Activated CD4-positive, alpha-beta T cell treated with anti-CD3 and anti-CD28 coated beads, Interleukin-2, amount 10 ng/mL, durations not matched to agents 7 days and 5 days (primary cell): ENCODE measurements around the gene ASB18. TPM values are rescaled to one million over a fixed set of nuclear protein-coding genes. Genes with fewer than 3 reads are reported as not detected.

Experiments used
- CTCF ChIA-PET: fragments of 350-600 bp; sonication (Branson Sonifier 250); formaldehyde crosslinking; loops from one replicate; lab custom pipeline; 2021; ENCODE audit warnings: antibody characterized with exemption; lab: Charles Lee
- POLR2A ChIA-PET: fragments of 350-600 bp; sonication (Branson Sonifier 250); formaldehyde crosslinking; loops from one replicate; lab custom pipeline; 2021; ENCODE audit warnings: antibody characterized with exemption; lab: Charles Lee
- DNase-seq: peaks from one replicate; pipeline ENCODE4 v3.0.0-alpha.2; 2020
- H3K27ac Mint-ChIP-seq: one replicate; pipeline ENCODE4 v1.8.0; 2021; ENCODE audit warnings: mild to moderate bottlenecking, moderate library complexity, mixed read lengths
- H3K27me3 Mint-ChIP-seq: one replicate; pipeline ENCODE4 v1.8.0; 2021; ENCODE audit warnings: mixed read lengths
- H3K36me3 Mint-ChIP-seq: one replicate; pipeline ENCODE4 v1.8.0; 2021; ENCODE audit warnings: low read depth, mixed read lengths
- H3K4me1 Mint-ChIP-seq: one replicate; pipeline ENCODE4 v1.8.0; 2021; ENCODE audit warnings: mixed read lengths
- H3K4me3 Mint-ChIP-seq: one replicate; pipeline ENCODE4 v1.8.0; 2021; ENCODE audit warnings: mild to moderate bottlenecking, moderate library complexity, mixed read lengths
- H3K9me3 Mint-ChIP-seq: one replicate; pipeline ENCODE4 v1.8.0; 2021; ENCODE audit warnings: mixed read lengths
- total RNA-seq, 2 experiments: library from RNA; stranded (reverse); gene quantifications; one replicate each; pipeline ENCODE4 v1.2.3, GENCODE V29; 2021

Gene ASB18
- total RNA-seq, 2 experiments from 2014 or later: not detected

GRCh38 chr2:236179236-236180075, 84.8 kb downstream of the ASB18 start:
- Mint-ChIP-seq H3K9me3 (no peaks in the 10 kb centered on the region), H3K27ac (peak overlapping the region; percentile 3), H3K27me3 (peaks cover 60% of the 10 kb centered on the region), H3K4me1 (peaks cover 2% of the 10 kb centered on the region), H3K4me3 (no peak overlapping the region), H3K36me3 (no peaks in the 10 kb centered on the region)
- ChIA-PET POLR2A (no interaction called here), CTCF (interaction anchor here (2.4 kb wide), 1 partner anchor 9 kb away, joined by 12 read pairs; no protein-coding TSS in a partner anchor)
- DNase-seq: no peak

GRCh38 chr2:236178890-236179235, 85.3 kb downstream of the ASB18 start:
- Mint-ChIP-seq H3K4me1 (peaks cover 2% of the 10 kb centered on the region), H3K27ac (peak overlapping the region; percentile 3), H3K9me3 (no peaks in the 10 kb centered on the region), H3K36me3 (no peaks in the 10 kb centered on the region), H3K4me3 (no peak overlapping the region), H3K27me3 (peaks cover 64% of the 10 kb centered on the region)
- POLR2A ChIA-PET: no interaction called here
- no peak for DNase-seq
- CTCF ChIA-PET: interaction anchor here (0.5 kb wide), 1 partner anchor 19 kb away, joined by 4 read pairs; no protein-coding TSS in a partner anchor

- Mint-ChIP-seq H3K27me3 (peaks cover 68% of the 10 kb centered on the region), H3K36me3 (no peaks in the 10 kb centered on the region), H3K9me3 (no peaks in the 10 kb centered on the region), H3K4me1 (peaks cover 2% of the 10 kb centered on the region), H3K4me3 (peak overlapping the region; percentile 19), H3K27ac (no peak overlapping the region)
- POLR2A ChIA-PET: no interaction called here
- CTCF ChIA-PET: interaction anchor here (0.5 to 0.6 kb wide), 2 partner anchors 18 to 83 kb away, joined by 4 to 6 read pairs; no protein-coding TSS in a partner anchor
- DNase-seq: peak; percentile 15
Observed at GRCh38 chr2:236177967-236178889, 86.0 kb downstream of the ASB18 start.

GRCh38 chr2:236177604-236177966, 86.6 kb downstream of the ASB18 start:
- no peak for DNase-seq
- ChIA-PET POLR2A (no interaction called here), CTCF (interaction anchor here (0.6 kb wide), 1 partner anchor 83 kb away, joined by 6 read pairs; no protein-coding TSS in a partner anchor)
- H3K9me3 Mint-ChIP-seq: no peaks in the 10 kb centered on the region
- peaks cover 2% of the 10 kb centered on the region for H3K4me1 Mint-ChIP-seq
- no peak overlapping the region for H3K27ac Mint-ChIP-seq
- peaks cover 66% of the 10 kb centered on the region for H3K27me3 Mint-ChIP-seq
- H3K4me3 Mint-ChIP-seq: no peak overlapping the region
- H3K36me3 Mint-ChIP-seq: no peaks in the 10 kb centered on the region

- Mint-ChIP-seq H3K9me3 (no peaks in the 10 kb centered on the region), H3K36me3 (no peaks in the 10 kb centered on the region), H3K4me3 (no peak overlapping the region), H3K27ac (no peak overlapping the region), H3K27me3 (peaks cover 67% of the 10 kb centered on the region), H3K4me1 (peaks cover 2% of the 10 kb centered on the region)
- POLR2A ChIA-PET: no interaction called here
- DNase-seq: no peak
- CTCF ChIA-PET: no interaction called here
Observed at GRCh38 chr2:236176951-236177350, 87.3 kb downstream of the ASB18 start.

- Mint-ChIP-seq H3K4me3 (no peak overlapping the region), H3K4me1 (peaks cover 2% of the 10 kb centered on the region), H3K36me3 (no peaks in the 10 kb centered on the region), H3K27me3 (peaks cover 67% of the 10 kb centered on the region), H3K9me3 (no peaks in the 10 kb centered on the region), H3K27ac (no peak overlapping the region)
- POLR2A ChIA-PET: no interaction called here
- CTCF ChIA-PET: no interaction called here
- DNase-seq: no peak
Observed at GRCh38 chr2:236176417-236176816, 87.8 kb downstream of the ASB18 start.

- H3K27ac Mint-ChIP-seq: no peak overlapping the region
- no peaks in the 10 kb centered on the region for H3K36me3 Mint-ChIP-seq
- H3K4me3 Mint-ChIP-seq: no peak overlapping the region
- peaks cover 71% of the 10 kb centered on the region for H3K27me3 Mint-ChIP-seq
- ChIA-PET POLR2A (no interaction called here), CTCF (no interaction called here)
- peaks cover 2% of the 10 kb centered on the region for H3K4me1 Mint-ChIP-seq
- DNase-seq: no peak
- no peaks in the 10 kb centered on the region for H3K9me3 Mint-ChIP-seq
Observed at GRCh38 chr2:236175548-236176150, 88.6 kb downstream of the ASB18 start.

GRCh38 chr2:236173729-236174607, 90.2 kb downstream of the ASB18 start:
- Mint-ChIP-seq H3K4me1 (no peaks in the 10 kb centered on the region), H3K9me3 (peaks cover 2% of the 10 kb centered on the region), H3K27ac (no peak overlapping the region), H3K36me3 (no peaks in the 10 kb centered on the region), H3K27me3 (peaks cover 76% of the 10 kb centered on the region), H3K4me3 (no peak overlapping the region)
- POLR2A ChIA-PET: no interaction called here
- DNase-seq: no peak
- CTCF ChIA-PET: no interaction called here

- Mint-ChIP-seq H3K27ac (no peak overlapping the region), H3K9me3 (peaks cover 2% of the 10 kb centered on the region), H3K4me3 (no peak overlapping the region), H3K27me3 (peaks cover 71% of the 10 kb centered on the region), H3K4me1 (no peaks in the 10 kb centered on the region), H3K36me3 (no peaks in the 10 kb centered on the region)
- POLR2A ChIA-PET: no interaction called here
- no peak for DNase-seq
- CTCF ChIA-PET: no interaction called here
Observed at GRCh38 chr2:236173036-236173728, 91.0 kb downstream of the ASB18 start.

- Mint-ChIP-seq H3K27ac (no peak overlapping the region), H3K9me3 (peaks cover 2% of the 10 kb centered on the region), H3K4me3 (no peak overlapping the region), H3K4me1 (no peaks in the 10 kb centered on the region), H3K36me3 (no peaks in the 10 kb centered on the region), H3K27me3 (peaks cover 68% of the 10 kb centered on the region)
- POLR2A ChIA-PET: no interaction called here
- CTCF ChIA-PET: interaction anchor here (3.5 kb wide), 1 partner anchor 9 kb away, joined by 12 read pairs; no protein-coding TSS in a partner anchor
- no peak for DNase-seq
Observed at GRCh38 chr2:236172255-236173035, 91.8 kb downstream of the ASB18 start.

GRCh38 chr2:236171680-236172254, 92.4 kb downstream of the ASB18 start:
- Mint-ChIP-seq H3K27ac (no peak overlapping the region), H3K27me3 (peaks cover 66% of the 10 kb centered on the region), H3K4me1 (no peaks in the 10 kb centered on the region), H3K9me3 (peaks cover 2% of the 10 kb centered on the region), H3K4me3 (no peak overlapping the region), H3K36me3 (no peaks in the 10 kb centered on the region)
- ChIA-PET POLR2A (no interaction called here), CTCF (interaction anchor here (3.5 kb wide), 1 partner anchor 9 kb away, joined by 12 read pairs; no protein-coding TSS in a partner anchor)
- DNase-seq: no peak
